Colonic mucosa (tissue), 4 donors: ENCODE data around the gene OR8H2. TPM values are rescaled to one million over a fixed set of nuclear protein-coding genes. Genes with fewer than 3 reads are reported as not detected.
"Not testable (repeated sequence)": the region's sequence is repeated elsewhere in the genome, so short reads cannot be mapped to it uniquely, and the experiment has no call there.

ENCODE experiments used
- DNase-seq: peaks from one replicate; pipeline ENCODE4 v3.0.0-alpha.2; 2020
- H3K27ac ChIP-seq: fragments of 200-600 bp; one replicate; pipeline ENCODE4 v1.8.0; 2021
- H3K27me3 ChIP-seq: fragments of 200-600 bp; one replicate; pipeline ENCODE4 v1.8.0; 2021
- H3K36me3 ChIP-seq: fragments of 200-600 bp; one replicate; pipeline ENCODE4 v1.8.0; 2021
- H3K4me1 ChIP-seq: fragments of 200-600 bp; one replicate; pipeline ENCODE4 v1.8.0; 2021; ENCODE audit warnings: mild to moderate bottlenecking
- H3K4me3 ChIP-seq: fragments of 200-600 bp; one replicate; pipeline ENCODE4 v1.8.0; 2021
- H3K9ac ChIP-seq, 2 donors: one replicate each; pipeline ENCODE4 v1.7.0; 2013; ENCODE audit warnings: control low read depth in 2 of 2, low read depth in 2 of 2, low read length in 2 of 2
- H3K9me3 ChIP-seq: fragments of 200-600 bp; one replicate; pipeline ENCODE4 v1.8.0; 2021
- CTCF ChIP-seq: fragments of 200-600 bp; IDR thresholded peaks from one replicate; pipeline ENCODE4 v1.8.0; 2022; ENCODE audit warnings: antibody characterized with exemption, mild to moderate bottlenecking
- intact Hi-C: fragments of 100-400 bp; cut with DNase I; formaldehyde crosslinking; loops from one replicate; pipeline ENCODE4 v1.14.1; 2022
- total RNA-seq, 2 donors: library from RNA; stranded (reverse); fragmentation: NEBNext Ultra II Directional in 1 of 2; extraction: Animal tissue kit (Norgen Biotek cat#: 25700) in 1 of 2; gene quantifications; one replicate each; pipeline ENCODE4 v1.2.1, GENCODE V29; 2021
- donor health status: healthy.
- donor health status: DM: no; HTN: no; CAD: no.
- donor health status: DM: no; HTN: no; CAD: no.

Gene OR8H2
- total RNA-seq, 2 donors from 2014 or later: not detected

GRCh38 chr11:56122073-56122472 is 18.6 kb downstream of the OR8H2 start, which contains the start of gene OR8H3:
Gene OR8H3 (plus strand): TSS chr11:56122373. CDS start chr11:56122373, 0 bp downstream.
- H3K27ac ChIP-seq: no peak within 1 kb of the TSS
- H3K9me3 ChIP-seq: no peaks in the 10 kb centered on the region
- TF ChIP-seq CTCF: no peak
- H3K4me3 ChIP-seq: no peak within 1 kb of the TSS
- no peaks in the 10 kb centered on the region for H3K27me3 ChIP-seq
- H3K4me1 ChIP-seq: no peaks in the 10 kb centered on the region
- H3K9ac ChIP-seq: no peak within 1 kb of the TSS
- no peaks in the 10 kb centered on the region for H3K36me3 ChIP-seq
- intact Hi-C loops: no loop called here
- DNase-seq: no peak

- H3K4me1 ChIP-seq: no peaks in the 10 kb centered on the region
- H3K9me3 ChIP-seq: no peaks in the 10 kb centered on the region
- TF ChIP-seq CTCF: no peak
- no peak within 1 kb of the TSS for H3K4me3 ChIP-seq
- intact Hi-C loops: no loop called here
- no peaks in the 10 kb centered on the region for H3K27me3 ChIP-seq
- H3K36me3 ChIP-seq: no peaks in the 10 kb centered on the region
- no peak within 1 kb of the TSS for H3K27ac ChIP-seq
- DNase-seq: no peak
- no peak within 1 kb of the TSS for H3K9ac ChIP-seq
These were observed 36.7 kb downstream of the OR8H2 start, which contains the start of gene OR8J3 for GRCh38 chr11:56140151-56140661. Gene OR8J3 (minus strand): TSS chr11:56140201. CDS start chr11:56137718, 2,483 bp downstream.

GRCh38 chr11:56143681-56144080 is 40.2 kb downstream of the OR8H2 start:
- intact Hi-C loops, H3K9me3 ChIP-seq, H3K36me3 ChIP-seq, H3K9ac ChIP-seq, H3K27me3 ChIP-seq, DNase-seq, H3K4me3 ChIP-seq, H3K27ac ChIP-seq, H3K4me1 ChIP-seq: not testable (repeated sequence)

GRCh38 chr11:56151376-56151775 is 47.9 kb downstream of the OR8H2 start:
- Histone ChIP-seq H3K9ac (no peak overlapping the region), H3K27me3 (no peaks in the 10 kb centered on the region), H3K4me1 (no peaks in the 10 kb centered on the region), H3K9me3 (no peaks in the 10 kb centered on the region), H3K36me3 (no peaks in the 10 kb centered on the region), H3K27ac (no peak overlapping the region), H3K4me3 (no peak overlapping the region)
- intact Hi-C loops: no loop called here
- no peak for DNase-seq
- TF ChIP-seq CTCF: no peak

- H3K9me3 ChIP-seq: no peaks in the 10 kb centered on the region
- no peak for DNase-seq
- H3K27me3 ChIP-seq: no peaks in the 10 kb centered on the region
- intact Hi-C loops: no loop called here
- H3K27ac ChIP-seq: no peak overlapping the region
- no peak overlapping the region for H3K4me3 ChIP-seq
- H3K4me1 ChIP-seq: no peaks in the 10 kb centered on the region
- no peak for TF ChIP-seq CTCF
- no peak overlapping the region for H3K9ac ChIP-seq
- H3K36me3 ChIP-seq: no peaks in the 10 kb centered on the region
These were observed 48.8 kb downstream of the OR8H2 start for GRCh38 chr11:56152333-56152732.

Other genes starting within 250 kb of the OR8H2 start
- not detected for gene TRIM51, start 220.4 kb upstream of the OR8H2 start, total RNA-seq
- not detected for gene OR5W2, start 189.1 kb upstream of the OR8H2 start, total RNA-seq
- gene OR5I1, start 167.3 kb upstream of the OR8H2 start, total RNA-seq: not detected
- not detected for gene OR10AG1, start 133.7 kb upstream of the OR8H2 start, total RNA-seq
- gene OR5F1, start 109.1 kb upstream of the OR8H2 start, total RNA-seq: not detected
- not detected for gene OR5AS1, start 76.0 kb upstream of the OR8H2 start, total RNA-seq
- gene OR8I2, start 10.4 kb upstream of the OR8H2 start, total RNA-seq: not detected
- gene OR8H3, start 18.7 kb downstream of the OR8H2 start, total RNA-seq: not detected
- not detected for gene OR8J3, start 36.5 kb downstream of the OR8H2 start, total RNA-seq
- gene OR8K5, start 56.6 kb downstream of the OR8H2 start, total RNA-seq: not detected
- gene OR5J2, start 72.9 kb downstream of the OR8H2 start, total RNA-seq: not detected
- gene OR5T2, start 130.6 kb downstream of the OR8H2 start, total RNA-seq: not detected
- gene OR5T3, start 148.6 kb downstream of the OR8H2 start, total RNA-seq: not detected
- not detected for gene OR5T1, start 170.5 kb downstream of the OR8H2 start, total RNA-seq
- gene OR8H1, start 188.6 kb downstream of the OR8H2 start, total RNA-seq: not detected
- gene OR8K3, start 211.5 kb downstream of the OR8H2 start, total RNA-seq: not detected
- gene OR8K1, start 242.4 kb downstream of the OR8H2 start, total RNA-seq: not detected